Measurements from ENCODE around the gene OR6Q1.

Gene OR6Q1

GRCh38 chr11:58000699-58001098, 30.1 kb upstream of the OR6Q1 start:
- no peak for TF ChIP-seq EZH2 (IDR thresholded peaks at IDR 0.05; ENCODE audit: borderline replicate concordance, low read depth, low read length, severe bottlenecking)
- no peak for TF ChIP-seq CTCF (IDR thresholded peaks at IDR 0.05; ENCODE audit: borderline replicate concordance, extremely low read depth, low read length, poor library complexity, severe bottlenecking)
- H3K79me2 ChIP-seq (ENCODE audit: insufficient read depth, low read length), result no peaks in the 10 kb centered on the region
- H3K9me3 ChIP-seq (ENCODE audit: insufficient read depth, low read length, severe bottlenecking), result no peaks in the 10 kb centered on the region

GRCh38 chr11:58003036-58003435, 27.7 kb upstream of the OR6Q1 start:
- Histone ChIP-seq H3K4me1 (ENCODE audit: insufficient read depth, low read length) (no peaks in the 10 kb centered on the region), H3K36me3 (ENCODE audit: insufficient read depth, low read length) (no peaks in the 10 kb centered on the region), H4K20me1 (ENCODE audit: insufficient read depth, low read length) (no peaks in the 10 kb centered on the region), H3K9ac (ENCODE audit: low read depth, low read length) (no peak overlapping the region), H2AFZ (ENCODE audit: low read depth, low read length) (no peak overlapping the region), H3K4me2 (ENCODE audit: insufficient read depth, low read length) (no peak overlapping the region), H3K79me2 (ENCODE audit: insufficient read depth, low read length) (no peaks in the 10 kb centered on the region), H3K27ac (ENCODE audit: low read length) (no peak overlapping the region), H3K4me3 (ENCODE audit: low read depth in 1 of 2, low read length in 2 of 2) (no peak overlapping the region), H3K9me3 (ENCODE audit: insufficient read depth, low read length, severe bottlenecking) (no peaks in the 10 kb centered on the region), H3K27me3 (ENCODE audit: insufficient read depth, low read length, poor library complexity) (no peaks in the 10 kb centered on the region)
- no peak for ATAC-seq (ENCODE audit: insufficient read depth, low read depth)
- TF ChIP-seq CTCF (IDR thresholded peaks at IDR 0.05; ENCODE audit: borderline replicate concordance, extremely low read depth, low read length, poor library complexity, severe bottlenecking), result no peak
- no peak for TF ChIP-seq EZH2 (IDR thresholded peaks at IDR 0.05; ENCODE audit: borderline replicate concordance, low read depth, low read length, severe bottlenecking)
- DNase-seq, result no peak

More at GRCh38 chr11:58000699-58001098, 30.1 kb upstream of the OR6Q1 start:
- Histone ChIP-seq H3K36me3 (ENCODE audit: insufficient read depth, low read length) (no peaks in the 10 kb centered on the region), H3K27me3 (ENCODE audit: insufficient read depth, low read length, poor library complexity) (no peaks in the 10 kb centered on the region), H3K4me1 (ENCODE audit: insufficient read depth, low read length) (no peaks in the 10 kb centered on the region), H3K9ac (ENCODE audit: low read depth, low read length) (no peak overlapping the region), H3K4me2 (ENCODE audit: insufficient read depth, low read length) (no peak overlapping the region), H2AFZ (ENCODE audit: low read depth, low read length) (no peak overlapping the region), H3K27ac (ENCODE audit: low read length) (no peak overlapping the region), H4K20me1 (ENCODE audit: insufficient read depth, low read length) (no peaks in the 10 kb centered on the region), H3K4me3 (ENCODE audit: low read depth in 1 of 2, low read length in 2 of 2) (no peak overlapping the region)
- no peak for DNase-seq
- ATAC-seq (ENCODE audit: insufficient read depth, low read depth), result no peak

GRCh38 chr11:58003591-58003990, 27.2 kb upstream of the OR6Q1 start:
- Histone ChIP-seq H2AFZ (ENCODE audit: low read depth, low read length) (no peak overlapping the region), H3K79me2 (ENCODE audit: insufficient read depth, low read length) (no peaks in the 10 kb centered on the region), H4K20me1 (ENCODE audit: insufficient read depth, low read length) (no peaks in the 10 kb centered on the region), H3K27ac (ENCODE audit: low read length) (no peak overlapping the region), H3K36me3 (ENCODE audit: insufficient read depth, low read length) (no peaks in the 10 kb centered on the region), H3K9me3 (ENCODE audit: insufficient read depth, low read length, severe bottlenecking) (no peaks in the 10 kb centered on the region), H3K27me3 (ENCODE audit: insufficient read depth, low read length, poor library complexity) (no peaks in the 10 kb centered on the region), H3K9ac (ENCODE audit: low read depth, low read length) (no peak overlapping the region), H3K4me3 (ENCODE audit: low read depth in 1 of 2, low read length in 2 of 2) (no peak overlapping the region), H3K4me2 (ENCODE audit: insufficient read depth, low read length) (no peak overlapping the region), H3K4me1 (ENCODE audit: insufficient read depth, low read length) (no peaks in the 10 kb centered on the region)
- DNase-seq (no peak), ATAC-seq (ENCODE audit: insufficient read depth, low read depth) (no peak)
- TF ChIP-seq CTCF (IDR thresholded peaks at IDR 0.05; ENCODE audit: borderline replicate concordance, extremely low read depth, low read length, poor library complexity, severe bottlenecking), result no peak
- no peak for TF ChIP-seq EZH2 (IDR thresholded peaks at IDR 0.05; ENCODE audit: borderline replicate concordance, low read depth, low read length, severe bottlenecking)

DNA sequence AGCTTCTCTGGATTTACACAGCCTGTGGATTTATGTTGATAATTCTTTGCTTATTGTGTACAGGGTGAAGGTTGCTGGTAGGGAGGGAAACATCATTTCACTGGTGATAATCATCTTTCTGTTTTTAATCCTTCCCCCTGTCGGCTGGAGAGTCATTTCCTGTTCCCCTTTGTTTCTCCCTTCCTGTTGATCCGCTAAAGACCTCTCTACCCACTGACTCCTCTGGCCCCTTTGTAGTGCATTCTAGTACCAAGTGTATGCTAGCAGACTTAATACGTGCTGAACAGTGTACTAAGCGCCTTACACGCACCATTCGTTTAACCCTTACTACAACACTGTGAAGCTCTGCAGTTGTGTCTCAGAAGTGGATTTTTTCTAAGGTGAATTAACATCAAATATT, 26.1 kb upstream of the OR6Q1 start:
- no peaks in the 10 kb centered on the region for H3K9me3 ChIP-seq (ENCODE audit: insufficient read depth, low read length, severe bottlenecking)
- no peaks in the 10 kb centered on the region for H4K20me1 ChIP-seq (ENCODE audit: insufficient read depth, low read length)
- no peaks in the 10 kb centered on the region for H3K36me3 ChIP-seq (ENCODE audit: insufficient read depth, low read length)
- no peak for TF ChIP-seq CTCF (IDR thresholded peaks at IDR 0.05; ENCODE audit: borderline replicate concordance, extremely low read depth, low read length, poor library complexity, severe bottlenecking)
- TF ChIP-seq EZH2 (IDR thresholded peaks at IDR 0.05; ENCODE audit: borderline replicate concordance, low read depth, low read length, severe bottlenecking), result no peak
- DNase-seq, result no peak
- H3K4me3 ChIP-seq (ENCODE audit: low read depth in 1 of 2, low read length in 2 of 2), result no peak overlapping the region
- peak; percentile 39; the same call in 1 of the 3 replicates for ATAC-seq (ENCODE audit: insufficient read depth, low read depth)
- H3K4me1 ChIP-seq (ENCODE audit: insufficient read depth, low read length), result no peaks in the 10 kb centered on the region
- H3K79me2 ChIP-seq (ENCODE audit: insufficient read depth, low read length), result no peaks in the 10 kb centered on the region
- no peak overlapping the region for H3K27ac ChIP-seq (ENCODE audit: low read length)
- no peak overlapping the region for H2AFZ ChIP-seq (ENCODE audit: low read depth, low read length)
- no peak overlapping the region for H3K9ac ChIP-seq (ENCODE audit: low read depth, low read length)
- no peak overlapping the region for H3K4me2 ChIP-seq (ENCODE audit: insufficient read depth, low read length)
- H3K27me3 ChIP-seq (ENCODE audit: insufficient read depth, low read length, poor library complexity), result no peaks in the 10 kb centered on the region

All from DND-41 (cell line).